CD14-positive monocyte (primary cell): ENCODE results near the gene COLEC11. TPM values are rescaled to one million over a fixed set of nuclear protein-coding genes. Genes with fewer than 3 reads are reported as not detected.

Experiments
- DNase-seq, 3 donors: peaks; one replicate each; pipeline ENCODE4 v3.0.0-alpha.2; 2011 to 2022
- H2AFZ ChIP-seq: 2 replicates; pipeline ENCODE4 v1.6.0; 2012; ENCODE audit warnings: mild to moderate bottlenecking, low read depth, low read length, inconsistent platforms; ENCODE audit not compliant: insufficient read depth, poor library complexity, severe bottlenecking
- H3K27ac ChIP-seq, 2 donors: 1 replicate in 1 of 2; 2 replicates in 1 of 2; pipeline ENCODE4 v1.5.1; 2012 to 2013; ENCODE audit warnings: low read length in 2 of 2, control low read depth in 1 of 2, inconsistent platforms in 1 of 2, low read depth in 1 of 2, mild to moderate bottlenecking in 1 of 2
- H3K27me3 ChIP-seq, 2 donors: one replicate each; pipeline versions ENCODE4 v1.6.0 to v1.6.1; 2011 to 2013; ENCODE audit warnings: low read length in 2 of 2; ENCODE audit not compliant: control insufficient read depth in 2 of 2, insufficient read depth in 2 of 2
- H3K36me3 ChIP-seq, 2 donors: replicated peaks in 1 of 2; 1 replicate in 1 of 2; 2 replicates in 1 of 2; pipeline versions ENCODE4 v1.5.1 to v1.6.1; 2012 to 2013; ENCODE audit warnings: low read length in 2 of 2, control low read depth in 1 of 2, inconsistent platforms in 1 of 2, mild to moderate bottlenecking in 1 of 2; ENCODE audit not compliant: insufficient read depth in 2 of 2, control insufficient read depth in 1 of 2
- H3K4me1 ChIP-seq, 2 donors: 1 replicate in 1 of 2; 2 replicates in 1 of 2; pipeline versions ENCODE4 v1.5.1 to v1.6.1; 2012 to 2013; ENCODE audit warnings: low read length in 2 of 2, control low read depth in 1 of 2, inconsistent platforms in 1 of 2, mild to moderate bottlenecking in 1 of 2, moderate library complexity in 1 of 2; ENCODE audit not compliant: insufficient read depth in 2 of 2, control insufficient read depth in 1 of 2
- H3K4me2 ChIP-seq: replicated peaks from 2 replicates; pipeline ENCODE3; 2012; ENCODE audit warnings: low read length, moderate library complexity, mild to moderate bottlenecking; ENCODE audit not compliant: poor library complexity, severe bottlenecking; ENCODE audit errors: extremely low read depth
- H3K4me3 ChIP-seq, 3 experiments: fragments of 200-600 bp in 1 of 3; sonication (generic) in 1 of 3; replicated peaks in 1 of 3; 1 replicate in 2 of 3; 2 replicates in 1 of 3; pipeline ENCODE4 v1.5.1; 2011 to 2013; ENCODE audit warnings: low read length in 3 of 3, mild to moderate bottlenecking in 3 of 3, control low read depth in 2 of 3, low read depth in 2 of 3, inconsistent platforms in 1 of 3, moderate library complexity in 1 of 3
- H3K79me2 ChIP-seq: 2 replicates; pipeline ENCODE4 v1.6.0; 2012; ENCODE audit warnings: mild to moderate bottlenecking, control low read depth, inconsistent platforms, low read length, moderate library complexity; ENCODE audit not compliant: insufficient read depth
- H3K9ac ChIP-seq: 2 replicates; pipeline ENCODE4 v1.6.0; 2017; ENCODE audit warnings: low read length, mild to moderate bottlenecking; ENCODE audit not compliant: insufficient read depth, poor library complexity, severe bottlenecking
- H3K9me3 ChIP-seq, 2 donors: replicated peaks in 1 of 2; 1 replicate in 1 of 2; 2 replicates in 1 of 2; pipeline versions ENCODE4 v1.5.1 to v1.6.1; 2012 to 2013; ENCODE audit warnings: low read length in 2 of 2, control low read depth in 1 of 2; ENCODE audit not compliant: control insufficient read depth in 1 of 2, insufficient read depth in 1 of 2
- H4K20me1 ChIP-seq: 2 replicates; pipeline ENCODE4 v1.6.0; 2012; ENCODE audit warnings: mild to moderate bottlenecking, low read length, control low read depth, moderate library complexity; ENCODE audit not compliant: insufficient read depth
- H3K27ac Mint-ChIP-seq, 7 donors: one replicate each; pipeline ENCODE4 v1.8.0; 2020; ENCODE audit warnings: mild to moderate bottlenecking in 7 of 7, mixed read lengths in 7 of 7, moderate library complexity in 6 of 7, inconsistent platforms in 2 of 7
- H3K27me3 Mint-ChIP-seq, 3 donors: one replicate each; pipeline ENCODE4 v1.8.0; 2021 to 2022; ENCODE audit warnings: low read depth in 3 of 3, mild to moderate bottlenecking in 3 of 3, mixed read lengths in 3 of 3, moderate library complexity in 3 of 3, inconsistent platforms in 1 of 3
- H3K36me3 Mint-ChIP-seq, 2 donors: one replicate each; pipeline ENCODE4 v1.8.0; 2020; ENCODE audit warnings: mixed read lengths in 2 of 2, inconsistent platforms in 1 of 2, mild to moderate bottlenecking in 1 of 2
- H3K4me1 Mint-ChIP-seq: one replicate; pipeline ENCODE4 v1.8.0; 2020; ENCODE audit warnings: mild to moderate bottlenecking, mixed read lengths
- H3K4me3 Mint-ChIP-seq, 2 donors: one replicate each; pipeline ENCODE4 v1.8.0; 2020; ENCODE audit warnings: mild to moderate bottlenecking in 2 of 2, mixed read lengths in 2 of 2, moderate library complexity in 1 of 2
- H3K9me3 Mint-ChIP-seq, 7 donors: one replicate each; pipeline ENCODE4 v1.8.0; 2020 to 2022; ENCODE audit warnings: mixed read lengths in 7 of 7, mild to moderate bottlenecking in 6 of 7, moderate library complexity in 6 of 7, inconsistent platforms in 2 of 7
- CTCF ChIP-seq: fragments of 200-600 bp; IDR thresholded peaks from one replicate; pipeline ENCODE4 v1.8.0; 2022; ENCODE audit warnings: antibody characterized with exemption, mild to moderate bottlenecking
- WGBS: methylation state at CpG from one replicate; pipeline ENCODE4 v1.1.5; 2013; ENCODE audit warnings: missing lambda C conversion rate; ENCODE audit not compliant: insufficient coverage; 5-methylcytosine and 5-hydroxymethylcytosine counted together
- intact Hi-C, 2 donors: fragments of 100-400 bp; cut with micrococcal nuclease; formaldehyde crosslinking; loops; one replicate each; pipeline versions ENCODE4 v1.15.0 to v1.15.1; 2023
- polyA plus RNA-seq, 3 donors: library from polyadenylated mRNA; depleted of rRNA in 1 of 3; unstranded in 2 of 3; stranded (reverse) in 1 of 3; fragments of 300-500 nt in 2 of 3; fragments of >200 nt in 1 of 3; fragmentation: Illumina TruSeq in 2 of 3; gene quantifications; 1 replicate in 2 of 3; 2 replicates in 1 of 3; pipeline ENCODE4 v1.2.3, GENCODE V29; 2012 to 2021

COLEC11 gene
- polyA plus RNA-seq, 3 donors = not detected

GRCh38 chr2:3641181-3641580 is 46.3 kb downstream of the COLEC11 start:
- TF ChIP-seq CTCF = no peak
- H3K4me3 ChIP-seq = no peak overlapping the region
- H3K9me3 ChIP-seq = no peaks in the 10 kb centered on the region
- H3K79me2 ChIP-seq = no peaks in the 10 kb centered on the region
- no peak overlapping the region for H3K9ac ChIP-seq
- intact Hi-C loops = no loop called here
- H3K27me3 ChIP-seq = no peaks in the 10 kb centered on the region
- peaks cover 0 to 12% (median 4%) of the 10 kb centered on the region in 3 donors for H3K27me3 Mint-ChIP-seq
- H3K4me1 ChIP-seq = no peaks in the 10 kb centered on the region
- no peak overlapping the region for H3K4me2 ChIP-seq
- WGBS = 92% methylated on average over 7 of the region's 13 CpGs
- H3K36me3 ChIP-seq = no peaks in the 10 kb centered on the region
- H3K36me3 Mint-ChIP-seq = no peaks in the 10 kb centered on the region
- H3K4me1 Mint-ChIP-seq = no peaks in the 10 kb centered on the region
- H3K27ac Mint-ChIP-seq = no peak overlapping the region
- DNase-seq = no peak
- no peak overlapping the region for H3K27ac ChIP-seq
- no peaks in the 10 kb centered on the region for H3K9me3 Mint-ChIP-seq
- no peak overlapping the region for H3K4me3 Mint-ChIP-seq
- H4K20me1 ChIP-seq = no peaks in the 10 kb centered on the region
- no peak overlapping the region for H2AFZ ChIP-seq

- Mint-ChIP-seq H3K27me3 (peaks cover 0 to 12% (median 4%) of the 10 kb centered on the region in 3 donors), H3K4me3 (no peak overlapping the region), H3K4me1 (no peaks in the 10 kb centered on the region), H3K27ac (no peak overlapping the region), H3K36me3 (no peaks in the 10 kb centered on the region), H3K9me3 (no peaks in the 10 kb centered on the region)
- Histone ChIP-seq H3K79me2 (no peaks in the 10 kb centered on the region), H3K9me3 (no peaks in the 10 kb centered on the region), H3K27ac (no peak overlapping the region), H3K9ac (no peak overlapping the region), H2AFZ (no peak overlapping the region), H3K4me2 (no peak overlapping the region), H3K4me1 (no peaks in the 10 kb centered on the region), H4K20me1 (no peaks in the 10 kb centered on the region), H3K27me3 (no peaks in the 10 kb centered on the region), H3K36me3 (no peaks in the 10 kb centered on the region), H3K4me3 (no peak overlapping the region)
- no peak for TF ChIP-seq CTCF
- intact Hi-C loops = no loop called here
- WGBS = 92% methylated on average over 24 of the region's 26 CpGs
- DNase-seq = no peak
Measured at GRCh38 chr2:3641841-3642421, 47.0 kb downstream of the COLEC11 start.
